ENCODE data around the gene KIF6.
A peak's percentile ranks its signal among the peaks of the same experiment; 100 is the strongest.
"Not testable (repeated sequence)": the region's sequence is repeated elsewhere in the genome, so short reads cannot be mapped to it uniquely, and the experiment has no call there.

The KIF6 gene

DNA sequence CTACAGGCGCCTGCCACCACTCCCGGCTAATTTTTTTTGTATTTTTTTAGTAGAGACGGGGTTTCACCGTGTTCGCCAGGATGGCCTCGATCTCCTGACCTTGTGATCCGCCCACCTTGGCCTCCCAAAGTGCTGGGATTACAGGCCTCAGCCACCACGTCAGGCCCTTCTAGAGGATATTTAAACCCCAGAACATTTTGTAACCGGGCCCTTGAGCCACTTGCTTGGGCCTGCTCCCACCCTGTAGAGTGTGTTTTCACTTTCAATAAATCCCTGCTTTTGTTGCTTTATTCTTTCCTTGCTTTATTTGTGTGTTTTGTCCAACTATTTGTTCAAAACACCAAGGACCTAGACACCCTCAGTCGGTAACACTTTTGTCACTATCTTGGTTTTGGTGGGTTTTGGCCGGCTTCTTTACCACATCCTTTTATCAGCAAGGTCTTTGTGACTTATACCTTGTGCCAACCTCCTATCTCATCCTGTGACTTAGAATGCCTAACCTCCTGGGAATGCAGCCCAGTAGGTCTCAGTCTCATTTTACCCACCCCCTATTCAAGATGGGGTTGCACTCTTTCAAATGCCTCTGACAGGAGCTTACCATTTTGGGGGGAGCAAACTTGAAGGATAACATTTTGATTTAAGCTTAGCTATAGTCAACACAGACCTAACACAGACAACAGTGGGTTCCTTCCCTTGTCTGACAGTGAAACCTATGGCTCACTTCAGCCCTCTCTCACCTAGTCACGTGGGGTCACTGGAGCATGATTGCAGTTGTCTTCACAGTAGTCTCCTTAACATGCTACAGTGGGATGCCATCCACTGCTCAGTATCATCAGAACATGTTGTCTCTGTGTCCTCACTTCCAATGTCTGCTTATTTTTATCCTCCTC is 27.9 kb upstream of the KIF6 start:
- DNase-seq (ENCODE audit: low spot score): no peak
- Histone ChIP-seq H3K4me3 (no peak overlapping the region), H3K27ac (peak overlapping the region; percentile 46 to 78)
- TF ChIP-seq, protein P1, sequence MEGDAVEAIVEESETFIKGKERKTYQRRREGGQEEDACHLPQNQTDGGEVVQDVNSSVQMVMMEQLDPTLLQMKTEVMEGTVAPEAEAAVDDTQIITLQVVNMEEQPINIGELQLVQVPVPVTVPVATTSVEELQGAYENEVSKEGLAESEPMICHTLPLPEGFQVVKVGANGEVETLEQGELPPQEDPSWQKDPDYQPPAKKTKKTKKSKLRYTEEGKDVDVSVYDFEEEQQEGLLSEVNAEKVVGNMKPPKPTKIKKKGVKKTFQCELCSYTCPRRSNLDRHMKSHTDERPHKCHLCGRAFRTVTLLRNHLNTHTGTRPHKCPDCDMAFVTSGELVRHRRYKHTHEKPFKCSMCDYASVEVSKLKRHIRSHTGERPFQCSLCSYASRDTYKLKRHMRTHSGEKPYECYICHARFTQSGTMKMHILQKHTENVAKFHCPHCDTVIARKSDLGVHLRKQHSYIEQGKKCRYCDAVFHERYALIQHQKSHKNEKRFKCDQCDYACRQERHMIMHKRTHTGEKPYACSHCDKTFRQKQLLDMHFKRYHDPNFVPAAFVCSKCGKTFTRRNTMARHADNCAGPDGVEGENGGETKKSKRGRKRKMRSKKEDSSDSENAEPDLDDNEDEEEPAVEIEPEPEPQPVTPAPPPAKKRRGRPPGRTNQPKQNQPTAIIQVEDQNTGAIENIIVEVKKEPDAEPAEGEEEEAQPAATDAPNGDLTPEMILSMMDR (IDR thresholded peaks at IDR 0.05): no peak

DNA sequence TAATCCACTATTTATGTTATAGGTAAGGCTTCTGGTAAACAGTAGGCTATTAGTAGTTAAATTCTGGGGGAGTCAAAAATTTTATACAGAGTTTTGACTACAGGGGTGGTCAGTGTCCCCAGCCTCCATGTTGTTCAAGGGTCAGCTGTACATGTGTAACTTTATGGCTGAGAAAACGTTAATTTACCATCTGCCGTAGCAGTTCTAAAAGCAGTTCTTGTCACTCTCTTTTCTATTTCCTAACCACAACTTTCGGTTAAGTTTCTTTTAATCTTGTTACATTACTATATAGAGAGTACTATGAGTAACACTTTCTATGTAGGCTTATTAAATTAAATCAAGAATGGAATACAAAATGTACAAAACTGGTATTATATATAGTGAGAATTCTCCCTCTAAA is 21.6 kb upstream of the KIF6 start:
- Histone ChIP-seq H3K4me3 (no peak overlapping the region), H3K27ac (no peak overlapping the region)
- TF ChIP-seq, protein P1 (IDR thresholded peaks at IDR 0.05): no peak
- DNase-seq (ENCODE audit: low spot score): no peak

DNA sequence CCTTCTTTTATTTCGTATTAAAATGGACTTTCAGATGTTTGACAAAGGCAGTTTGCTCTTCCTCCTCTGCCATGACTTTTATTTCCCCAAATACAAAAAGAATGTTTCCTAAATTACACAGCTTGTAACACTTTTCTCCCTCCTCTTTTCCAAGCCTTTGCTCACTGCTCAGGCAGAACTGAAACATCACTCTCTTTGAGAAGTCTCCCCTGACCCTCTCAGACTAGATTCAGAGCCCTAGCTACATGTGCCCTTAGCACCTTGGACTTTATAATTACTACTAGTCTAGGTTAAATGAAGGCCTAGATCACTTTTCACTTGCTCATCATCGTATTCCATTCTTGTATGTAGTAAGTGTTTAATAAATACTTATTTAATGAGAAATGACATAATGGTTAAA is 8.5 kb upstream of the KIF6 start:
- TF ChIP-seq, protein P1 (IDR thresholded peaks at IDR 0.05): no peak
- no peak for DNase-seq (ENCODE audit: low spot score)

DNA sequence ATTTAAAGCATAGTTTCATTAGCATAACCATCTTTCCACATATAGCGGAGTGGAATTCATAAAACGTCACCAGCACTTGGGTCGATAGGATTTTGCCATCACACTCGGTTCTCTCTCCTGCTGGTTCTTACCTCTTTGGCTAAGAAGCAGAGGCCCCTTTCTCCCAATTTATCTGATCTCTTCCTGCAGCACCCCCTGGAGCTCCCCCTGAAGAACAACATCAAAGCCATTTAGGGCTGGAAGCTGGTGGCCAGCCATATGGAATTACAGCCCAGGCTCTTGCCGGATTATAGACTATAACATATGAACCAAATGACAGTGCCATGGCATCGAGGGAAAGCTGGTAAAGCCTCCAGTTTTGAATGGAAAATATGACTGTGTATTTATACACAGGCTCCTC is 6.4 kb upstream of the KIF6 start:
- Histone ChIP-seq H3K27ac (no peak overlapping the region), H3K4me3 (no peak overlapping the region)
- DNase-seq (ENCODE audit: low spot score): no peak
- TF ChIP-seq, protein P1 (IDR thresholded peaks at IDR 0.05): no peak

More for the DNA sequence above, 8.5 kb upstream of the KIF6 start:
- no peak overlapping the region for H3K4me3 ChIP-seq
- H3K27ac ChIP-seq: no peak overlapping the region

DNA sequence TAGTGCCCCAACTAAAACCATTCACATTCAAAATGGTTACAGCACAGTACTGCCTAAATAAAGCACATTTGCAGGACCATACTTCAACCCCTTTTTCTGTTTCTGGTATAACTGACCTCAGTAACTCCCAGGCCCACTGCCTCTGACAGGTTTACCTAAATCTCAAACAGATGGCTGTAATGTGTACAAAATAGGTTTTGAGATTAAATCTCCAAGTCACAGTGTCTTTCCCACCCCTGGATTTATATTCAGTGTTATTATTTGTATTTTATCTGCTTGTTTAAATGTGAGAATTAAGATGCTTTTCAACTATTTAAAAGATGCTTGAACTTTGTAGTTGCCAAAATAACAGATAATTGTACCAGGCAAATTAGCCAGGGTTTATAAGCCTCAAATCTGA is 4.7 kb upstream of the KIF6 start:
- no peak overlapping the region for H3K4me3 ChIP-seq
- no peak for DNase-seq (ENCODE audit: low spot score)
- H3K27ac ChIP-seq: no peak overlapping the region
- TF ChIP-seq, protein P1 (IDR thresholded peaks at IDR 0.05): no peak

DNA sequence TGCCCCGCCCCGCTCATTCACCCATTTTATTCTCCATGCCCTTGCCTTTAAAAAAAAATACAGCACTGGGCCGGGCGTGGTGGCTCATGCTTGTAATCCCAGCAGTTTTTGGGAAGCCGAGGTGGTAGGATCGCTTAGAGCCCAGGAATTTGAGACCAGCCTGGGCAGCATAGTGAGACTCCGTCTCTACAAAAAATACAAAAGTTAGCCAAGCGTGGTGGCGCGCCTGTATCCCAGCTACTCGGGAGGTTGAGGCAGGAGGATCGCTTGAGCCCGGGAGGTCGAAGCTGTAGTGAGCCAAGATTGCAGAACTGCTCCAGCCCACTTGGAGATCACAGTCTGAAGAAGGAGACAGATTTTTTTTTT is 407 bp upstream of the KIF6 start:
- peak overlapping the region in 1 of 2 donors; percentile 81 for H3K27ac ChIP-seq
- H3K4me3 ChIP-seq: peak overlapping the region; percentile 97
- TF ChIP-seq, protein P1 (IDR thresholded peaks at IDR 0.05): no peak
- DNase-seq (ENCODE audit: low spot score): no peak

DNA sequence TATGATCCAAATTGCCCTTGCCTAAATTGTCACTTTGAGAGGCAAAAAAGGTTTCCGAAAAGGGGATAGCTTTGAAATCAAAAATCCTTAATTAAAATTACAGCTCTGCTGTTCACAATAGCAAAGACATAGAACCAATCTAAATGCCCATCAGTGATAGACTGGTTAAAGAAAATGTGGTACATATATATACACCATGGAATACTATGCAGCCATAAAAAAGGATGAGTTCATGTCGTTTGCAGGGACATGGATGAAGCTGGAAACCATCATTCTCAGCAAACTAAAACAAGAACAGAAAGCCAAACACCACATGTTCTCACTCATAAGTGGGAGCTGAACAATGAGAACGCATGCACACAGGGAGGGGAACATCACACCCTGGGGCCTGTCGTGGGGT is 1.9 kb downstream of the KIF6 start:
- not testable (repeated sequence) for DNase-seq (ENCODE audit: low spot score); H3K4me3 ChIP-seq; H3K27ac ChIP-seq
